Stimulated activated naive CD8-positive, alpha-beta T cell treated with anti-CD3 and anti-CD28 coated beads, Interleukin-15, Interleukin-2, amounts not matched to agents 100 ng/mL and 50 ng/mL, for 24 hours (primary cell): ENCODE data around the gene SEZ6L.

Experiments
- H3K27ac Mint-ChIP-seq: one replicate; pipeline ENCODE4 v1.8.0; 2021; ENCODE audit warnings: mild to moderate bottlenecking, mixed read lengths
- H3K27me3 Mint-ChIP-seq: one replicate; pipeline ENCODE4 v1.8.0; 2021; ENCODE audit warnings: mixed read lengths
- H3K36me3 Mint-ChIP-seq: one replicate; pipeline ENCODE4 v1.8.0; 2021; ENCODE audit warnings: low read depth, mixed read lengths
- H3K4me1 Mint-ChIP-seq: one replicate; pipeline ENCODE4 v1.8.0; 2021; ENCODE audit warnings: low read depth, mixed read lengths
- H3K4me3 Mint-ChIP-seq: one replicate; pipeline ENCODE4 v1.8.0; 2021; ENCODE audit warnings: mild to moderate bottlenecking, mixed read lengths
- H3K9me3 Mint-ChIP-seq: one replicate; pipeline ENCODE4 v1.8.0; 2021; ENCODE audit warnings: mixed read lengths

SEZ6L gene

DNA sequence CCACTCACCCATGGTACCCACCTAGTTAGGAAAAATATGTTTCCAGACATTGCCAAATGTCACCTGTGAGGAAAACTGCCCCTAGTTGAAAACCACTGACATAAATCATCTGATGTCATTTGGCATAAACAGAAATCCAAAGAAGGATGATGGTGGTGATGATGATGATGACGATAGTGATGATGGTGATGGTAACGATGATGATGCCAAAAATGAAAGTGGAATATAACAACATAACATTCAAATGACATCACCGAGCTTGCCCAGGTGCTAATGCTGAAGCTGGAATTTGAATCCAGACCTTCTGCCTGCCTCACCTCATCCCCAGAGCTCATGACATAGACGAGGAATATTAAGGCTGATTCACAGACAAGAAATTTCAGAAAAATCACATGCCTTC, 167.5 kb downstream of the SEZ6L start:
- Mint-ChIP-seq H3K4me3 (no peak overlapping the region), H3K36me3 (no peaks in the 10 kb centered on the region), H3K27me3 (peaks cover 36% of the 10 kb centered on the region), H3K27ac (no peak overlapping the region), H3K9me3 (no peaks in the 10 kb centered on the region), H3K4me1 (no peaks in the 10 kb centered on the region)

DNA sequence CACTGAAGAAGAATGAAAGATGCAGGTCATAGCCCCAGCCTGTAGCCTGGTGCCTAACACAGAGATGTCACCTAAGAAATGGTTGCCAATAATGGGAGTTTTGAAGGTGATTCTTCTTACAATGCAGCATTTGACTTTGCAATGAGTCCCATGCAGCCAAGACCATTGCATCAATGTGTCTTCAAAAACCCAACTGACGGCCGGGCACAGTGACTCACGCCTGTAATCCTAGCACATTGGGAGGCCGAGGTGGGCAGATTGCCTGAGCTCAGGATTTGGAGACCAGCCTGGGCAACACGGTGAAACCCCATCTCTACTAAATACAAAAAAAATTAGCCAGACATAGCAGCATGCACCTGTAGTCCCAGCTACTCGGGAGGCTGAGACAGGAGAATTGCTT, 170.5 kb downstream of the SEZ6L start:
- H3K9me3 Mint-ChIP-seq = no peaks in the 10 kb centered on the region
- H3K4me1 Mint-ChIP-seq = no peaks in the 10 kb centered on the region
- no peak overlapping the region for H3K27ac Mint-ChIP-seq
- no peaks in the 10 kb centered on the region for H3K36me3 Mint-ChIP-seq
- H3K27me3 Mint-ChIP-seq = peaks cover 25% of the 10 kb centered on the region
- H3K4me3 Mint-ChIP-seq = no peak overlapping the region

DNA sequence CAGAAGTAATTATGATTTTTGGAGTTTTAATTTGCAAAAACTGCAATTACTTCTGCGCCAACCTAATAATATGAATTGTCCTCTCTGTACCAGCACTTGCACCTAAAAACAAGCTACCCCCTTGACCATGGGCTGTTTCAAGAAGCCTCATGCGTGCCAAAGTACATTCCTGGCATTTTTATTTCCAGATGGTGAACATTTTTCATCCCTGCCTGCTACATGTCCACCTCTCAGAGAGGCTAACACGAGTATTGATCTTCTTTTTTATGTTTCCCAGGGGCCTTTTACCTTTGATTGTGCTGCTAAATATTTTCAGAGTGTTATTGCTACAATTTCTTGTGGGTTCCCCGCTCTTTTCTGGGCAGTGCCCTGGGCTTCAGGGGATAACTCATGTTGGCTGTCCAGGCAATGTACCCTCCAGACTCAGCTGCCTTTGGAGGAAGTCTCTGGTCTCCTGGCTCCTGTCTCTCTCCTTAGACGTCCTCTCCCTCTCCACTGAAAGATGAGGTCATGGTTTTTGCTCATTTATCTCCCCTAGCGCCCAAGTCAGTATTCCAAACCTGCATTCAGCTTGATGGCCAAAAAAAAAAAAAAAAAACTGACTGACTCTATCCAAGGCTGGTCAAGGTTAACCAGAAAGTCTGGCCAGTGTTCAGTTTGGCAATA, 173.6 kb downstream of the SEZ6L start:
- no peaks in the 10 kb centered on the region for H3K4me1 Mint-ChIP-seq
- no peaks in the 10 kb centered on the region for H3K9me3 Mint-ChIP-seq
- peaks cover 22% of the 10 kb centered on the region for H3K27me3 Mint-ChIP-seq
- H3K36me3 Mint-ChIP-seq = no peaks in the 10 kb centered on the region
- no peak overlapping the region for H3K27ac Mint-ChIP-seq
- no peak overlapping the region for H3K4me3 Mint-ChIP-seq

DNA sequence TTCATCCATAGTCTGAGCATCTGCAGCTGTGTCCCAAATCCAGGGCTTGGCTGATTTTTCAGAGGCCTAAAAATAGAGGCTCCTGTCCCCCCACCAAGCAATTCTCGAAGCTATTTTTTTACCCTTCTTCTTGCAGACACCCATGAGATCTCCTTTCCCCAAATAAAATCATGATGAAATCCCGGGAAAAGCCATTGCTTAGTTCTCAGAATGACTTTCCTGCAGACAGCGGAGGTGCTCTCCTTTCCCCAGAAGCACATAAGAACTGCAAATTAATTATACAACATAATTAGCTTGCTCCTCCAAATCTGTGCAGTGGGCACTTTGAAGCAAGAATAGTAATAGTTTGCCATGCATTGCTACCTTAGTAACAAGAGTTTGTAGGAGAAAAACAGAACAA, 176.2 kb downstream of the SEZ6L start:
- H3K4me1 Mint-ChIP-seq = no peaks in the 10 kb centered on the region
- H3K27me3 Mint-ChIP-seq = peaks cover 16% of the 10 kb centered on the region
- H3K36me3 Mint-ChIP-seq = no peaks in the 10 kb centered on the region
- H3K9me3 Mint-ChIP-seq = no peaks in the 10 kb centered on the region
- H3K27ac Mint-ChIP-seq = no peak overlapping the region
- no peak overlapping the region for H3K4me3 Mint-ChIP-seq

DNA sequence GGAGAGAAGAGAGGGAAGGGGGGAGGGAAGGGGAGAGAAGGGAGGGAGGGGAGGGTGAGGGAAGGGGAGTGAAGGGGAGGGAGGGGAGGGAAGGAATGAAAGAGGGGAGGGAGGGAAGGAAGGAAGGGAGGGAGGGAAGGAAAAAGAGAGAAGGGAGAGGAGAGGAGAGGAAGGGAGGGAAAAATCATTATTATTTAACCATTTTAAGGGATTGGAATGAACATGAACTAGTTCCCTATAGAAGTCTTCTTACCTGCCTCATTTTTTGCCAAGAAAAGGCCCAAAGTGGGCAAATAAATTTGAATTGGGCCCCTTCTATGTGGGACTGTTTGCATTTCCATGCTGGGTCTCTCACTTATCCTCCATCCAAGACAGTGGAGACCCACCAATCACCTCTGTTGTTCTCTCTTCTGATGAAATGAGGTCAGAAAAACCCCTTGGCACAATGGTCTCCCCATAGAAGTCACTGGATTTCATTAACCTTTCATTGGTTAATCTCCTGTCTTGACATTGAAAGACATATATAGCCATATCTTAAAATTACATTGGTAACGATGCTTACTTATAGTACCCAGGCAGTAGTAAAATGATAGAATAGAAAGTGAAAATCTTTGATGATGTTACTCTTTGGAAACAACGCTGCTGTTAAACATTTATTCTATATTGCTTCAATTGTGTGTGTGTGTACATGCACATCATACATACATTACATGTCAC, 179.7 kb downstream of the SEZ6L start:
- no peaks in the 10 kb centered on the region for H3K4me1 Mint-ChIP-seq
- peaks cover 20% of the 10 kb centered on the region for H3K27me3 Mint-ChIP-seq
- no peak overlapping the region for H3K27ac Mint-ChIP-seq
- no peaks in the 10 kb centered on the region for H3K9me3 Mint-ChIP-seq
- no peak overlapping the region for H3K4me3 Mint-ChIP-seq
- no peaks in the 10 kb centered on the region for H3K36me3 Mint-ChIP-seq

DNA sequence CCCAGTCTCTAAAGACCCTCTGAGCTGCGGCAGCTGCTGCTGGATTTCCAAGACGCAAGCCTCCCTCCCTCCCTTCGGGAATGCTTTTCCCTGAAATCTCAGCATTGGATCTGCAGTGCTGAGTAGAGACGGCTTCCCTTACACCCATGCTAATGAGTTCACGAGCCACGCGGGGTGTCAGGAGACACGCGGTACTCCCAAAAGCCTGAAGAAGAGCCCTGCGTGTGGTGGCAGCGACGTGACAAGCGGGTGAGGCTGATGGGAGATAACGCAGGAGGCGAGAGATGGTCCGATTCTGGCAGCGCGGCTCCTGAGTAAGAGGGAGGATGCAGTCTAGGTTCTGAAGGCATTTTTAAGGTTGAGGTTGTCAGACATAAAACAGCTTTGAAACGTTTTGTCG, 185.4 kb downstream of the SEZ6L start:
- Mint-ChIP-seq H3K4me3 (no peak overlapping the region), H3K9me3 (no peaks in the 10 kb centered on the region), H3K27ac (no peak overlapping the region), H3K36me3 (no peaks in the 10 kb centered on the region), H3K27me3 (peaks cover 26% of the 10 kb centered on the region), H3K4me1 (no peaks in the 10 kb centered on the region)

DNA sequence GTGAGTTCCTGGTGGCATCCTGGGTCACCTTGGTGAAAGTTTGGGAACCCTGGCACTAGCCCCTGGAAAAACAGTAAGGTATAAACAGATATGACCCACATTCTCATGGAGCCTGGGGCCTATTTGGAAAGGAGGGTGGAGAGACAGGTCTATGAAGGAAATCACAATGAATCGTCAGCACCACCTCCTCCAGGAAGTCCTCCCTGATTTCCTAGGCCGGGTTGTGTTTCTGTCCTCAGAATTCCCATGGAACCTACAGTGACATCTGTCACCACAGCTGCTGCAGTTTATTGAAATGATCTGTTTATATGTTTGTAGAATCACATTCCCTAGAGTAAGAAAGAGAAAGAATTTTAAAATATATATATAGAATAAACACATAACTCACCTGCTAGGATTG, 188.0 kb downstream of the SEZ6L start:
- no peaks in the 10 kb centered on the region for H3K4me1 Mint-ChIP-seq
- no peaks in the 10 kb centered on the region for H3K36me3 Mint-ChIP-seq
- H3K9me3 Mint-ChIP-seq = no peaks in the 10 kb centered on the region
- H3K27ac Mint-ChIP-seq = no peak overlapping the region
- H3K4me3 Mint-ChIP-seq = no peak overlapping the region
- H3K27me3 Mint-ChIP-seq = peaks cover 29% of the 10 kb centered on the region

DNA sequence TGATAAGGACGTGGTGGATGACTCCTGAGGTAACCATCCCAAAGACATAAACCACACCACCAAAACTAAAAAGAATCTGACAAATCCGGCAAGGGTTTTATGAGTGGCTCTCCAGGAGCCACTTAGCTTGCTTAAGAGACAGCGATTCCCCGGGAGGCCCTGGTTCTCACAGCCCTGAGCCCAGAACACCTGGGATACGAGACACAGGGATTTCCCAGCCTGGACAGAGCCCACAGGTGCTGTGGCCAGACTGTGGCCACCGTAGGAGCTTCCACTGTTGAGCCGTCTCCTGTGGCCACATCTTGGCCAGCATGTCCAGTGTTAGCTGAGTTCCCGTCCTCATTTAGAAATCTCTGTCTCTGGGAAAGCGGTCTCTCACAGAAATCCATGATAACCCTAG, 188.6 kb downstream of the SEZ6L start:
- Mint-ChIP-seq H3K36me3 (no peaks in the 10 kb centered on the region), H3K27me3 (peaks cover 29% of the 10 kb centered on the region), H3K27ac (no peak overlapping the region), H3K9me3 (no peaks in the 10 kb centered on the region), H3K4me1 (no peaks in the 10 kb centered on the region), H3K4me3 (no peak overlapping the region)

DNA sequence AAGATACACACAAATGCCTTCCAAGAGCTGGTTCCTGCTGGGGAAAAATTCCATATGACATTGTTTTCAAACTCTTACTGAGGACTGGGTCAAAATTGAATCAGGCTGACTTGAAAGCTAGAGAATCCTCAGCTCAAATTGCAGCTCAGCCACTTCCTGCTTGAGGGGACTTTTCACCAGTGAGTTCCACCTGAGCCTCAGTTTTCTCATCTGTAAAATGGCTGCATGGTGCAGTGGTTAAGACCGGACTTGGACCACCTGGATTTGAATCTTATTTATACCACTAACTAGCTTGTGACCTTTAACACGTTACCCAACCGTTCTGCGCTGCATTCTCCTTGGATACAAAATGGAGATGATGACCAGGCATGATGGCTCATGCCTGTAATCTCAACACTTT, 189.9 kb downstream of the SEZ6L start:
- H3K27me3 Mint-ChIP-seq = peaks cover 20% of the 10 kb centered on the region
- H3K4me1 Mint-ChIP-seq = no peaks in the 10 kb centered on the region
- no peaks in the 10 kb centered on the region for H3K36me3 Mint-ChIP-seq

DNA sequence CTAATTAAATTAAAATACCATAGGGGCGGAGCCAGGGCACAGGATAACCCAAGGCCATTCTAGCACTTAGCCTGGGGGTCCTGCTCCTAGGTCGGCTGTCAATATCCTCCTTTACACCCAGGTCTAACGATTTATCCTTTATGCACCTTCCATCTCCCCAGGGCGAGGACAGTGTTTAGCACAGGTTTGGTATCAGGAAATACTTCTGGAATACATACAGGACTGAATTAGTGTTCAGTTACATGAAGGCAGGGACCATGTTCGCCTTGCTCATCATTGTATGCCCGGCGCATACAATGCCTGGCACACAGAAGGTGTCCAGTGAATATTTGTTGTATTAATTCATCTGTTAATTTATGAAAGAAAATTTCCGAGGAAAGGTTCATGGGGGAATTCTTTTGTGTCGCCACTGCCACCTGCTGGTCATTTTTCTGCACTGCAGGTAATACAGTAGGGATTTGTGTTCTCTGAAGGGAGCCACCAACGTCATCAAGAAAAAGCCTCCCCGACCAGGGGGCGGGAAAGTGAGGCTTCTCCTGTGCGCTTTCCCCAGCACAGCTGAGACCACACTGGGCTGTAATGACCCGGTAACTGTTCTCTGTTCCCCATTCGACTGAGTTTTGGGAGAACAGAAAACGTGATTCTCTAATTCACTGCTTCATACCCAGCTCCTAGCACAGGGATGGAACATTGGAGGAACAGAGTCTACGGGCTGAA, 191.1 kb downstream of the SEZ6L start:
- Mint-ChIP-seq H3K27me3 (peaks cover 10% of the 10 kb centered on the region), H3K36me3 (no peaks in the 10 kb centered on the region), H3K27ac (no peak overlapping the region), H3K9me3 (no peaks in the 10 kb centered on the region), H3K4me3 (no peak overlapping the region), H3K4me1 (no peaks in the 10 kb centered on the region)

More for the DNA sequence above, 189.9 kb downstream of the SEZ6L start:
- Mint-ChIP-seq H3K4me3 (no peak overlapping the region), H3K27ac (no peak overlapping the region), H3K9me3 (no peaks in the 10 kb centered on the region)

DNA sequence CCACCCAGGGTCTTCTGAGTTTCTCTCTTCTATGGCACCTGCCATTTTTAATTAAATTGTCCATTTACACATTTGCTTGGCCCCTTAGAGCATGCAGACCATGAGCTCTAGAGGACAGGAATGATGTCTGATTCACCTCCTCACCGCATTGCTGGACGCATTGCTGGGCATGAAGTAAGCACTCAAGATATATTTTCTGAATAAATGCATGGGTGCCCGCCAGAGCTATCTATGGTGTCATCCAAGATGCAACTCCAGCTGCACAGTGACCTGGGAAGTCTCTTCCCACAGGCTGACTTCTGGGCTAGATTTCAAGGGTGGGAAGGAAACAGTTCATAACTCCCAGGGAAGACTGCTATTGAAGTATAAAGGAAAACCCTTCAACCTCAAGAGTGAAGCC, 193.2 kb downstream of the SEZ6L start:
- H3K36me3 Mint-ChIP-seq = no peaks in the 10 kb centered on the region
- no peak overlapping the region for H3K27ac Mint-ChIP-seq
- H3K4me3 Mint-ChIP-seq = no peak overlapping the region
- peaks cover under 1% of the 10 kb centered on the region for H3K4me1 Mint-ChIP-seq
- peaks cover 10% of the 10 kb centered on the region for H3K27me3 Mint-ChIP-seq
- H3K9me3 Mint-ChIP-seq = no peaks in the 10 kb centered on the region

DNA sequence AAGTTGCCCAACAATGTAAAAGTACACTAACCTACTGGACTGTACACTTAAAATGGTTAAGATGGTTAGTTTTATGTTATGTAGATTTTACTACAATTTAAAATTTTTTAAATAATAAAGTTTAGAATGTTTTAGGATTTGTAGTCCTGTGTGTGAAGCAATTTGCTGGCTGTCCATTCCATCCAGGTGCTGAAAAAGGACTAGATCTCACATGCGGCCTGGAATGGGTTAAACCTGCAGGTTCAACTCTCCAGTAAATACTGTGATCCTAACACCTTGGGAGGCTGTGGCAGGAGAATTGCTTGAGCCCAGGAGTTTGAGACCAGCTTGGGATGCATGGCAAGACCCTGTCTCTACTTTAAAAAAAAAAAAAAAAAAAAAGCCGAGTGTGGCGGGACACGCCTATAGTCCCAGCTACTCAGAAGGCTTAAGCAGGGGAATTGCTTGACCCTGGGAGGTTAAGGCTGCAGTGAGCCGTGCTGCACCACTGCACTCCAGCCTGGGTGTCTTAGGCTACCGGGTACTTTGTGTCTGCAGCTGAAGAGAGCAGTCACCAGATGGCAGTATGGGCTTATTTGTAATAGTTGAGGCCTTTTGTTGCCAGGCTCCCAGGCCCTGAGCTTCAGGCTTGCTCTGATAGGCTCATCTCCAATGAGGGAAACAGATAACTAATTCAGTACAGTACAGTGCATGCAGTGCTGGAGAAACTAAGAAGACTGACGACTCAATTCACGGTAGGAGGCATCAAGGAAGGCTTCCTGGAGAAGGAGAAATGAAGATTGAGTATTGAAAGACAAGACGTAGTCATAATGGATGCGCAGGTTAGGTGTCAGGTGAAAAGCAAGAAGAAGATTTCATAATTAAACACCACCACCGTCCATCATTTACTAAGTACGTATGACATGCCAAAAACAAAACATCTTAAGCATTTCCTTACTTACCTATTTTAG, 195.1 kb downstream of the SEZ6L start:
- no peaks in the 10 kb centered on the region for H3K9me3 Mint-ChIP-seq
- no peaks in the 10 kb centered on the region for H3K36me3 Mint-ChIP-seq
- peaks cover 15% of the 10 kb centered on the region for H3K27me3 Mint-ChIP-seq
- no peak overlapping the region for H3K27ac Mint-ChIP-seq
- peaks cover 3% of the 10 kb centered on the region for H3K4me1 Mint-ChIP-seq
- no peak overlapping the region for H3K4me3 Mint-ChIP-seq

DNA sequence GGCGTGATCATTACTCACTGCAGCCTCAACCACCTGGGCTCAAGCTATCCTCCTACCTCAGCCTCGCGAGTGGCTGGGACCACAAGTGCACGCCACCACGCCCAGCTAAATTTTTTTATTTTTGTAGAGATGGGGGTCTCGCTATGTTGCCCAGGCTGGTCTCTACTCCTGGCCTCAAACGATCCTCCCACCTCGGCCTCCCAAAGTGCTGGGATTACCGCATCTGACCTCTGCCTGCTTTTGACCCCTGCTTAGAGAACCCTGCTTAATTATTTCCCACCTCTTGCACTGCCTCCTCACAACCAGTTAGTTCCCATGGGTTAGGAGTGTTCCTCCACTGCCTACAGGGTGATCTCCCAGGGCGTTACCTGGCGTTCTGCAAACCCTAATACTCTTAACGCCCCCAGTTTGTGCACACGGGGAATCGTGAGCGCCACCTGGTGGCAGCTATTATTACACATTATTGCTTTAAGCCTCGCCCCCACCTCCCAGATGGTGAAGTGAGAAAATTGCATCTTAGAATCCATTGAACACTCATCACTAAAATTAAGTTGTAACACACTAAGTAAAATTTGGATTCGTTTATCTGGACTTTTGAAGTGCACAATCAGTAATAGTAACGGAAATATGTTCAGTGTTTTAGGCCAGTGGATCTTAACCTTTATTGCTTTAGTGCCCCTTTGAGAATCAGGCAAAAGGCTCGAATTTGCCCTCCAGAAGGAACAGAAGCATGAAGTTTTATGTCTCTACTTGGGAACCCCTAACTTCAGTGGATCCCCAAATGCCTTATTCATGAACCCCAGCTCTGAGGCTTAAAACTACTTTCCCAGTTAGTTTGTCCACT, 198.4 kb downstream of the SEZ6L start:
- no peak overlapping the region for H3K4me3 Mint-ChIP-seq
- no peaks in the 10 kb centered on the region for H3K9me3 Mint-ChIP-seq
- no peaks in the 10 kb centered on the region for H3K36me3 Mint-ChIP-seq
- no peak overlapping the region for H3K27ac Mint-ChIP-seq
- H3K27me3 Mint-ChIP-seq = peaks cover 16% of the 10 kb centered on the region
- H3K4me1 Mint-ChIP-seq = peaks cover 3% of the 10 kb centered on the region

DNA sequence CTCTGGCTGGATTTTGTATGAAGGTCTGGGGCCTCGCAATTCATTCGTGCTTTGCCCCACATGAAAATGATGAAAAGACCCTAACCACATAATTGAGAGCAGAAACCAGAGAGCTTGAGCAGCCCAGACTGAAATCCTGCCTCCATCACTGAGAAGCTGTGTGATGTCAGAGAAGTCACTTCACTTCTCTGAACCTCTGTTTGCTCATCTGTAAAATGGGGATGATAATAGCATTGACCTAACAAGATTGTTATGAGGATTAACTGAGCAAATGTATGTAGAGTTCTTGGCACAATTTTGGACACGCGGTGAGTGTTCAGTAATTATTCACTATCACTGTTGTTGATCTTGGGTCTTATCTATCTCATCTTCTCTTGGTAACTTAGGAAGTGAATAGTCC, 203.6 kb downstream of the SEZ6L start:
- no peaks in the 10 kb centered on the region for H3K36me3 Mint-ChIP-seq
- H3K4me1 Mint-ChIP-seq = peaks cover 6% of the 10 kb centered on the region
- peaks cover 42% of the 10 kb centered on the region for H3K27me3 Mint-ChIP-seq
- H3K4me3 Mint-ChIP-seq = no peak overlapping the region
- no peaks in the 10 kb centered on the region for H3K9me3 Mint-ChIP-seq
- H3K27ac Mint-ChIP-seq = no peak overlapping the region
